Measurements from ENCODE around the gene ARHGEF39.

ARHGEF39 gene

DNA sequence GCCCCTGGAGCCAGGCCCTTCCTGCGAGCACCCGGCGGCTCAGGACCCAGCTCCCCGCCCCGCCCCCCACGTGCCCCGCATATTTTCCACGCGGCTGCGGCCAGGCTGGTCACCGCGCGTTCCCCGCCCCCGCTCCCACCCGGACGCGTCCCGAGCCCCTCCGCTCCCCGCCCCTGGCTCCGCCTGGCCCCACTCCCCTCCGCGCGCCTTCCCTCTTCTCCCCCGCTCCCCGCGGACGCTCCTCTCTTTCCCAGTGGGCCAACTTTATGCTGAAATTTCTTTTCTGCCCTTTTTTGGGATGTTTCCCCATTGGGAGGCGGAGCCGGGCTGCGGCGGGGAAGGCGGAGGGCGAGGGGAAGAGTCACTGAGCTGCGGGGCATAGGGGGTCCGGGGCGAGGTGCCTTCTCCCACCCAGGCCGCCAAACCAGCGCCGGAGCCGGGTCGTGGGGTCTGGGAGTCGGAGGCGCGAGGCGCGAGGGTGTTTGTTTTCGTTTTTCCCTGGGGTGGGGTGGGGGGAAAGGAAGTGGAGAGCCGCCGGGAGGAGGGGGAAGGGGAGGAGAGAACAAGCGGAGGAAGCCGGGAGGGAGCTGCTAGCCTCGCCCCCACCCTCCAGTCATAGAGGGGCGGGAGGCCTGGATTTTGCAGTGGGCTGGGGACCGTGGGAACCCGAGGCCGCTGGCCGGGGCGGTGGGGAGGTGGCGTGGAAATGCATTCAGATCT, 25.8 kb upstream of the ARHGEF39 start:
- peak; percentile 34 for DNase-seq

DNA sequence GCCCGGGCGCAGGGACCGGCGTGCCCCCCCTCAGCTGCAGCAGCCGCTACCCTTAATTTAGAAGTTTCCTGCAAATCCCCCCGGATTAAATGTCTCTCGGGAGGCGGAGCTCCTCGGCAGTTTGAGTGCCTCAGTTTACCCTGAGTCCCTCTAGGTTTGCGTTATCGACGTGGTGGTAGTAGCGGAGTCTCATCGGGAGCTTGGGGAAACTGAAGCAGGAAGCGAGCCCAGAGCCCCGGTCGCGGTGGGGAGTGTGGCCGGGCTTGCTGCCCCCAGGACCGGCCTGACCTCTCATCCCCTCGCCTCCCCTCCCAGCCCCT, 25.3 kb upstream of the ARHGEF39 start:
- DNase-seq = no peak

GRCh38 chr9:35689542-35690293, 24.7 kb upstream of the ARHGEF39 start, which contains the start of gene TPM2:
TPM2 (minus strand) TSS chr9:35689925; CDS start chr9:35689817, 108 bp downstream.
- no peak for DNase-seq

DNA sequence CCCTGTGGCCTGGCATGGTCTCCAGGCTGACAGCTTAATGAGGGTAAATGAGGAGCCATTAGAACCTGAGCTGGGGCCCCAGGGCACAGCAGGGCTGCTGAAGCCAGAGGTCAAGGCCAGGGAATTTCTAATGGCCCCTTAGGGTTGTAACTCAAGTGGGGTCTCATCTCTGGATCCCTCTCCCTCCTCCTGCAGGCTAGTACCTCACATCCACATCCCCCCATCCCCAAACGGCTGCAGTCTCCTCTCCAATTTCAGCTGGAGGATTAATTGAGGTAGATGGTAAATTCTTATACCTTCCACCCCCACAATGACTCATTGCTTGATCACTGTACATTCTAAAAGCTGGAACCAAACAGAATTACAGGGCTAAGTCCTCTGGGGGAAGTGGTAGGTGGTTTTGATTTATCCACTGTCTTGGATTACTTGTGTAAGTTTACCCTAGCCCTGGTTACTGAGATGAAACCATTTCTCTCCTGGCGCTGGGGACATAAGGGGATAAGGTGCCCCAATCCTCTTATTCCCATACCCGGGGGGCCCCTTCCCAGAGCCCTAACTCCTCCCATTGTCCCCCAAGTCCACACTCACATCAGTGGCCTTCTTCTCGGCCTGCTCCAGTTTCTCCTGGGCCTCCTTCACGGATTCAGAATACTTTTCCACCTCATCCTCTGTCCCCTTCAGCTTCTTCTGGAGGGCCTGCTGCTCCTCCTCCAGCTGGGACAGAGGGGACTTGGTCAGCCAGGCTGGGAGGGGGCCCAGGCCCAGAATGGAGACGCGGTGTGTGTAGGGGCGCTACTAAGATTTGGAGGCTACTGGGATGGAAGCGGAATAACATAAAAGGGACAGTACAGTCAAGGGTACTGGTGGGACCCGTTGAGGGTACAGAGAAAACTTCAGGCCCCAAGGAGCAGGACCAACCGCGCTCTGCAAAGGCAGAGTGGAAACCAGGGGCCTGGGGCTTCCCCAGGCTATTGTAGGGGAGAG, 23.9 kb upstream of the ARHGEF39 start:
- no peak for DNase-seq

DNA sequence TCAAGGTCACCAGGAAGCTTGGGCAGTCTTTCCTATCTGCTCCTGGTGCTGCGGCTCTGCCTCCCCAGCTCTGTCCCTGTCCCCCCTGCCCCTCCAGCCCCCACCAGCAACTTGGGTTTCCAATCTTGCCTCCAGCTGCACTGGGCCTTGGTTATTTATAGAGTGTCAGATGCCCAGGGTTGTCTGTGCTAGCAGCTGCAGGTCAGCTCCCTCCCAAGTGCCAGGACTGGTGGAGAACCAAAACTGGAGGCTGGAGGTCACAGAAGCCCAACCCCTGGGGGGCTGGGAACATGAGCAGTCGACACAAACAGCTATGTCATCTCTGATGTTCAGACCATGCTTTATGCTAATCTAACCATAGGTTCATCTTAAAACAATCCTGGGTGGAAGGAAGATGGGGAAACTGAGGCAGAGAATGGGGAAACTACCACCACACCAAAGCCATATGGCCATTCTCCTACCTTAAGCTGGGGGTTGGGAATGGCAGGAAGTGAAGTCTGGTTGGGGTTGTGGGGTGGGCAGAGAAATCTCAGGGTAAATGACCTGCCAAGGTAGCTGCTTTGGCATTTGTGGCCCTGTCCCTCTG, 23.1 kb upstream of the ARHGEF39 start:
- DNase-seq = no peak

DNA sequence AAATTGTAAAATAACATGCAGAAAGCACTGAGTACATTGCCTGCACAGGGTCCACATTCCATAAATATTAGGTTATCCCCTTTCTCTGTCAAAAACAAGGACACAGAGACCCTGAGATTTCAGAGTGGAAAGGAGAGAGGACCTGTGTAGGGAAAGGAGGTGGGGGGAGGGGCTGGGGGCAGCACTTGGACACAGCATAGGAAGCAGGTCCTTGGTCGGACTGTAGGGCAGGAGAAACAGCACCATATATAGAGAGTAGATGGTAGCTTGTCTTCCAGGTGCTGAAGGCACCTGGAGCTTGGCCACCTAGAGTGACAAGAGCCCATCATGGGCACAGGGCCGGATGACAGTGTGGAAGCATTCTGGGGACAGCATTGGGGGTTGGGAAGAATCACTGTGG, 22.3 kb upstream of the ARHGEF39 start:
- DNase-seq = no peak

DNA sequence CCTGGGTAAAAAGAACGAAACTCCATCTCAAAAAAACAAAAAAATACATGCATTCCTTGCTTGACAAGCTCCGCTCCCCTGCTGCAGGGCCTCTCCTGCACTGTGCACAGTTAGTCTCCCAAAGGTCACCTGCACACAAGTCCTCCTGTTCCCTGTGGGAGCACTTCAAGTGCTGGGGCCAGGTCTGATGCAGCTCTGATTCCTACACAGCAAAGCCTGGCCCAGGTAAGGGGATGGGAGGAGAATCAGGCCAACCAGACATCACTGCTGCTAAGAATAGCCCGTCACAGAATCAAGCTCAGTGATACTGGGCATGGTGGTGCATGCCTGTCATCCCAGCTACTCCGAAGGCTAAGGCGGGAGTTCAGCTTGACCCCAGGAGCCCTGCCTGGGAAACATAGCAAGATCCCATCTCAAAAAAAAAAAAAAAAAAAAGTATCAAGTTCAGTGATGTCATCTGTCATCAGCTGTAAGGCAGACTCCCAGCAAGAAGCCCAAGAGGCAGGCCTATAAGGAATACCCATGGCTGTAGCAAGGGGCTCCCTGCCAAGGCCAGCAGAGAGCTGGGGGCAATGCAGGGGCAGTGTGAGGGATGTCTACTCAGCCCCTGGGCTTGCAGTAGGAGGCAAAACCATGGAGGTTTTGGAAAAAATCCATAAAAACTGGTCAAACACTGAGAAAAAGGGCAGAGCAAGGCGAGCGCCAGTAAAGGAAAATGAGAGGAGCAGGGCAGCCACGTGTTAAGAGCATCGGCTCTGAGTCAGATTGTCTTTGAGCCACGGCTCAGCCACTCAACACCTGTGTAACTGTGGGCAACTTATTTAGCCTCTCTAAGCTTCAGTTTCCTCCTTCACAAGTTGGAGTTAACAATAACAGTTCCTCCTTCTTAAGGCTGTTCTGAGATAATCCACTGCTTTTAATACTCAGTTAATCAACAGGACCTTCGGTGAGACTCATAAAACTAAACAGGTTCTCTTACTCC, 21.5 kb upstream of the ARHGEF39 start:
- DNase-seq = no peak

- no peak for DNase-seq
Observed at GRCh38 chr9:35685506-35685905, 20.5 kb upstream of the ARHGEF39 start.

GRCh38 chr9:35684921-35685320, 19.9 kb upstream of the ARHGEF39 start:
- DNase-seq = no peak

GRCh38 chr9:35683323-35683722, 18.3 kb upstream of the ARHGEF39 start:
- no peak for DNase-seq

DNA sequence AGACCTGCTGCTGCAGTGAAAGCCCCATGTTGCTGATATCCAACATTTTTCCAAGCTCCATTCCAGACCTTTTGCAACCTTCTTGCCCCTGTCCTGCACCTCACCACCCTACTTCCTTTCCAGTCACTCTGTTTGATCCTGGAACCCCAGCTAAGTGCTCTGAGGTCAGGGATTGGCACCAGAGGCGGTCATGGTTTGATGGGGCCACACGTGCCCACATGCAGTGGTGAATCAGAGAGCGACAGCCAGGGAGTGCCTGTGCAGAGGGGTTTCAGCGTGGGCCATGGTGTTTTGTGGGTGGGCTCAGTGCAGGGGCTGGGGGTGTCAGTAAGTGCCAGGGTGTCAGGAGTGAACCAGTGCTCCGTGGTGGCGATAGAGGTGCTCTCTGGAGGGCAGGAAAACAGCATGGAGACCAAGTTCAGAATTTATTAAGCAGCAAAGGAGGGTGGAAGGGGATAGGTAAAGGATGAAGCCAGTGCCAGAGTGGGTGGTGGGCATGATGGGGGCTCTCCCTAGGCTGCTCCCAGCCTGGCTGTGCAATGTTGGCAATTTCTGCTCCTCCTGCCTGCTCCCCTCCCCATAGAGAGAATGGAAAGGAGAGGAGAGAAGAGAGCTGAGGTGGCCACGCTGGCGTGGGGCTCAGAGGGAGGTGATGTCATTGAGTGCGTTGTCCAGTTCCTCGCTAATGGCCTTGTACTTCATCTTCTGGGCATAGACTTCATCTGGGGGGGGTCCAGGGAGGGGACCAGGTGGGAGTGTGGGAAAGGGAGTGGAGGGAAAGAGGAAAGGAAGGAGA, 17.7 kb upstream of the ARHGEF39 start:
- DNase-seq = no peak

DNA sequence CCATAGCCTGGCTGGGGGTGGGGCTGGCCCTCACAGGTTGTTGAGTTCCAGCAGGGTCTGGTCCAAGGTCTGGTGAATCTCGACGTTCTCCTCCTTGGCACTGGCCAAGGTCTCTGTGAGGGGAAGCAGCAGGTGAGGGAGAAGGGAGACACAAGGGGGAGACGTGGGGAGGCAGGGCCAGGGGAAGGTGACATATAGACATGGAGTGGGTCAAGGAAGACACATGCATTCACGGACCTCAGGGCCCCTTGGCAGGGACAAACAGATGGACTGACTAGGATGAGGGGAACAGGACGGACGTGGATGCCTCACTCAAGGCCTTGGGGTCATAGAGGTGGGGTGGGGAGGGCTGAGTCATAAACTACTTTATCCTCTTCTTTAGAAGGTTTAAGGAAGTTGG, 17.1 kb upstream of the ARHGEF39 start:
- no peak for DNase-seq

DNA sequence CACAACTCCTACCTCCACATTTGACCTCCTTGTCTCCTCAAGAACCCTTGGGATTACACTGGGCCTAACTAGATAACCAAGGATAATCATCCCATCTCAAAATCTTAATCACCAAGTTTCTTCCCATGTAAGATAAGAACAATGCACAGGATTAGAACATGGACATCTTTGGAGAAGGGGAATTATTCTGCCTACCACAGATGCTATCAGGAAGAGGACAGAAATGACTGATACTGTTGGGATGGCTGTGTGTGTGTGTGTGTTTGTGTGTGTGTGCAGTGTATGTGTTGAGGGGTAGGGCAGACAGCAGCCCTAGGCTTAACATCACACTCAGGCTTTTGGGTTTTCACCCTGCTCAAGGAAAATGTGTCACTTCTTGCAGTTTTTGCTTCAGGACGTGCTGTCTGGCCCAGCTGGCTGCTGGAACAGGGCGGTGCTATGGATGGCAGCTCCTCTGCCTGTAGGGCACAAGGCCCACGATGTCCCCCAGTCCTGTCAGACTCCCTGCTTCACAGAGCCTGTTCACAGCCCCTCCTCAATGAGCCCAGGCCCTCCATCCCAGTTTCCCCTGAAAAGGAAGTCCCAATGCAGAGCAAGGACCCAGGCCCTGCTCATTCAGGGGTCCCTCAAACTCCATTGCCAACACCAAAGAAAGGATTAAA, 16.5 kb upstream of the ARHGEF39 start:
- DNase-seq = no peak

- no peak for DNase-seq
Observed at GRCh38 chr9:35680331-35681105, 15.5 kb upstream of the ARHGEF39 start.

DNA sequence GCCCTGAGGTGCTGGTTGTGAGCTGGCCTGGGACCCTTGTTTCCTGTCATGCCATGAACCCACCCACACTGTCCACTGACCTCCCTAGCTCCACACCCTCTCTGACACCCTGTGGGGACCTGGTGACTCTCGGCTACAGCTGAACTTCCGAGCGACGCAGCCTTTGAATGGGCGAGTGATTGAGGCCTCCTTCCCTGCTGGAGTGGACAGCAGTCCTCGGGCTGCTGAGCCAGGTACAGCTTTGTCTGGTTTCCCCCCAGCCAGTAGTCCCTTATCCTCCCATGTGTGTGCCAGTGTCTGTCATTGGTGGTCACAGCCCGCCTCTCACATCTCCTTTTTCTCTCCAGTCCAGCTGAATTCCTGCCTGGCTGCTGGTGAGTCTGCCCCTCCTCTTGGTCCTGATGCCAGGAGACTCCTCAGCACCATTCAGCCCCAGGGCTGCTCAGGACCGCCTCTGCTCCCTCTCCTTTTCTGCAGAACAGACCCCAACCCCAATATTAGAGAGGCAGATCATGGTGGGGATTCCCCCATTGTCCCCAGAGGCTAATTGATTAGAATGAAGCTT, 14.9 kb upstream of the ARHGEF39 start:
- no peak for DNase-seq

DNA sequence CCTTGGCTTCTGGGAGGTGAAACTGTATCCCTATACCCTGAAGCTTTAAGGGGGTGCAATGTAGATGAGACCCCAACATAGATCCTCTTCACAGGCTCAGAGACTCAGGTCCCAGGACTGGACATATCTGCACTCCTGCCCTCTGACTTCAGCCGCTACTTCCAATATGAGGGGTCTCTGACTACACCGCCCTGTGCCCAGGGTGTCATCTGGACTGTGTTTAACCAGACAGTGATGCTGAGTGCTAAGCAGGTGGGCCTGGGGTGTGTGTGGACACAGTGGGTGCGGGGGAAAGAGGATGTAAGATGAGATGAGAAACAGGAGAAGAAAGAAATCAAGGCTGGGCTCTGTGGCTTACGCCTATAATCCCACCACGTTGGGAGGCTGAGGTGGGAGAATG, 14.1 kb upstream of the ARHGEF39 start:
- DNase-seq = no peak

DNA sequence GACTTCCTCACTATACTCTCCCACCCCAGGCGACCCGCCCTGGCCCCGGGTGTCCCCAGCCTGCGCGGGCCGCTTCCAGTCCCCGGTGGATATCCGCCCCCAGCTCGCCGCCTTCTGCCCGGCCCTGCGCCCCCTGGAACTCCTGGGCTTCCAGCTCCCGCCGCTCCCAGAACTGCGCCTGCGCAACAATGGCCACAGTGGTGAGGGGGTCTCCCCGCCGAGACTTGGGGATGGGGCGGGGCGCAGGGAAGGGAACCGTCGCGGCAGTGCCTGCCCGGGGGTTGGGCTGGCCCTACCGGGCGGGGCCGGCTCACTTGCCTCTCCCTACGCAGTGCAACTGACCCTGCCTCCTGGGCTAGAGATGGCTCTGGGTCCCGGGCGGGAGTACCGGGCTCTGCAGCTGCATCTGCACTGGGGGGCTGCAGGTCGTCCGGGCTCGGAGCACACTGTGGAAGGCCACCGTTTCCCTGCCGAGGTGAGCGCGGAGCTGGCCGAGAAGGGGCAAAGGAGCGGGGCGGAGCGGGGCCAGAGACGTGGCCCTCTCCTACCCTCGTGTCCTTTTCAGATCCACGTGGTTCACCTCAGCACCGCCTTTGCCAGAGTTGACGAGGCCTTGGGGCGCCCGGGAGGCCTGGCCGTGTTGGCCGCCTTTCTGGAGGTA, 10.9 kb upstream of the ARHGEF39 start:
- peak; percentile 52 for DNase-seq

DNA sequence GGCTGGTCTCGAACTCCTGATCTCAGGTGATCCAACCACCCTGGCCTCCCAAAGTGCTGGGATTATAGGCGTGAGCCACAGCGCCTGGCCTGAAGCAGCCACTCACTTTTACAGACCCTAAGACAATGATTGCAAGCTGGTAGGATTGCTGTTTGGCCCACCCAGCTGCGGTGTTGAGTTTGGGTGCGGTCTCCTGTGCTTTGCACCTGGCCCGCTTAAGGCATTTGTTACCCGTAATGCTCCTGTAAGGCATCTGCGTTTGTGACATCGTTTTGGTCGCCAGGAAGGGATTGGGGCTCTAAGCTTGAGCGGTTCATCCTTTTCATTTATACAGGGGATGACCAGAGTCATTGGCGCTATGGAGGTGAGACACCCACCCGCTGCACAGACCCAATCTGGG, 10.2 kb upstream of the ARHGEF39 start:
- DNase-seq = no peak

DNA sequence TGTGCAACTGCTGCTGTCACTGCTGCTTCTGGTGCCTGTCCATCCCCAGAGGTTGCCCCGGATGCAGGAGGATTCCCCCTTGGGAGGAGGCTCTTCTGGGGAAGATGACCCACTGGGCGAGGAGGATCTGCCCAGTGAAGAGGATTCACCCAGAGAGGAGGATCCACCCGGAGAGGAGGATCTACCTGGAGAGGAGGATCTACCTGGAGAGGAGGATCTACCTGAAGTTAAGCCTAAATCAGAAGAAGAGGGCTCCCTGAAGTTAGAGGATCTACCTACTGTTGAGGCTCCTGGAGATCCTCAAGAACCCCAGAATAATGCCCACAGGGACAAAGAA, 9.0 kb upstream of the ARHGEF39 start:
- no peak for DNase-seq

All from activated T-cell treated with anti-CD3 and anti-CD28 coated beads, Interleukin-2, amount 50 U/mL, for 1 hour (primary cell).